Measurements from ENCODE around the gene CLDN20. TPM values are rescaled to one million over a fixed set of nuclear protein-coding genes. Genes with fewer than 3 reads are reported as not detected.

The CLDN20 gene
- total RNA-seq, 1 donor, result not detected

GRCh38 chr6:155313602-155314091 is 49.8 kb downstream of the CLDN20 start:
- peak overlapping the region; percentile 97 for H3K4me3 ChIP-seq (ENCODE audit: low read depth, low read length)

GRCh38 chr6:155314092-155314772 is 50.4 kb downstream of the CLDN20 start, which contains the start of gene TFB1M:
TSS of gene TFB1M (minus strand) at chr6:155314484. CDS start at chr6:155314428, 56 bp downstream.
- TF ChIP-seq CTCF (IDR thresholded peaks at IDR 0.05; ENCODE audit: insufficient read depth, low read length), result no peak
- peak; percentile 99 for DNase-seq (ENCODE audit: low read depth)
- peak within 1 kb of the TSS; percentile 97 for H3K4me3 ChIP-seq (ENCODE audit: low read depth, low read length)

More at GRCh38 chr6:155313602-155314091, 49.8 kb downstream of the CLDN20 start:
- peak; percentile 18 for DNase-seq (ENCODE audit: low read depth)
- TF ChIP-seq CTCF (IDR thresholded peaks at IDR 0.05; ENCODE audit: insufficient read depth, low read length), result no peak

- H3K4me3 ChIP-seq (ENCODE audit: low read depth, low read length), result peak overlapping the region; percentile 97
- peak; percentile 90 for DNase-seq (ENCODE audit: low read depth)
- no peak for TF ChIP-seq CTCF (IDR thresholded peaks at IDR 0.05; ENCODE audit: insufficient read depth, low read length)
Measured at GRCh38 chr6:155314773-155315515, 51.1 kb downstream of the CLDN20 start.

- DNase-seq (ENCODE audit: low read depth), result peak; percentile 37
- H3K4me3 ChIP-seq (ENCODE audit: low read depth, low read length), result peak overlapping the region; percentile 97
- no peak for TF ChIP-seq CTCF (IDR thresholded peaks at IDR 0.05; ENCODE audit: insufficient read depth, low read length)
Measured at GRCh38 chr6:155315516-155315871, 51.7 kb downstream of the CLDN20 start.

GRCh38 chr6:155316419-155316818 is 52.6 kb downstream of the CLDN20 start:
- H3K4me3 ChIP-seq (ENCODE audit: low read depth, low read length), result no peak overlapping the region
- no peak for TF ChIP-seq CTCF (IDR thresholded peaks at IDR 0.05; ENCODE audit: insufficient read depth, low read length)
- no peak for DNase-seq (ENCODE audit: low read depth)

GRCh38 chr6:155317186-155317585 is 53.4 kb downstream of the CLDN20 start:
- peak; percentile 14 for DNase-seq (ENCODE audit: low read depth)
- H3K4me3 ChIP-seq (ENCODE audit: low read depth, low read length), result no peak overlapping the region
- TF ChIP-seq CTCF (IDR thresholded peaks at IDR 0.05; ENCODE audit: insufficient read depth, low read length), result peak; percentile 34

Data from fibroblast of the aortic adventitia (primary cell).